ENCODE data around the gene ERAP2.

DNA sequence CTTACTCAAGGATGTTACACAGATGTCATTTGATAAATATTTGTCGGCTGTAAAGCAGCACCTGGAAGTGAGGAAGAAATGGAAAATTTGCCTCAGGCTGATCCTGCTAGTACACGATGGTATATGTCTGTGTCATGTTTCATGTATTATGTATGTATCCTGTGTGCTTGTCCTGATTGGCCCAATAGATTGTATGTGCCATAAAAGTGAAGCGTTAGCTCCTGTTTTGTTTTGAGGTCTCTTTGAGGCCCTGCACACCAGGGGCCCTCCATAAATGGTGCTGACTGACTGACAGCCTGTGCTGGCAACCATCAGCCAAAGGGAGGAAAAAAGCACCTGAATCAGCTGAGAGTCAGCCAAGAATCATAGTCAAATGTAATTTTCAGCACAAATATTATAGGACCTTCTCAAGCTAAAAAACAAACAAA is 47.7 kb downstream of the ERAP2 start:
- TF ChIP-seq ZNF274 (IDR thresholded peaks at IDR 0.05; ENCODE audit: low read depth, low read length) = no peak
- no peak for TF ChIP-seq YY1 (IDR thresholded peaks at IDR 0.05; ENCODE audit: insufficient read depth, insufficient read length)
- TF ChIP-seq SUZ12 (IDR thresholded peaks at IDR 0.05; ENCODE audit: extremely low read depth, insufficient read depth, insufficient read length) = no peak
